Spleen (tissue), 11 donors: ENCODE data around the gene SMTN. TPM values are rescaled to one million over a fixed set of nuclear protein-coding genes. Genes with fewer than 3 reads are reported as not detected.

Experiments used
- DNase-seq: peaks from one replicate; pipeline ENCODE4 v3.0.0-alpha.2; 2020
- H3K27ac ChIP-seq, 8 donors: fragments of 200-600 bp; sonication (generic) in 7 of 8; 1 replicate in 4 of 8; 2 replicates in 4 of 8; pipeline versions ENCODE4 v1.5.0 to v1.8.0; 2016 to 2021; ENCODE audit warnings: inconsistent platforms in 4 of 8, mild to moderate bottlenecking in 4 of 8, moderate library complexity in 1 of 8
- H3K27me3 ChIP-seq, 7 donors: fragments of 200-600 bp; sonication (generic) in 6 of 7; replicated peaks in 1 of 7; 1 replicate in 4 of 7; 2 replicates in 3 of 7; pipeline versions ENCODE4 v1.5.0 to v1.8.0; 2016 to 2021; ENCODE audit warnings: inconsistent platforms in 3 of 7, mild to moderate bottlenecking in 1 of 7
- H3K36me3 ChIP-seq, 6 donors: fragments of 200-600 bp; sonication (generic) in 5 of 6; 1 replicate in 4 of 6; 2 replicates in 2 of 6; pipeline versions ENCODE4 v1.5.0 to v1.8.0; 2016 to 2021; ENCODE audit warnings: inconsistent platforms in 2 of 6
- H3K4me1 ChIP-seq, 6 donors: fragments of 200-600 bp; sonication (generic) in 5 of 6; 1 replicate in 3 of 6; 2 replicates in 3 of 6; pipeline versions ENCODE4 v1.5.0 to v1.8.0; 2016 to 2021; ENCODE audit warnings: inconsistent platforms in 3 of 6
- H3K4me3 ChIP-seq, 8 donors: fragments of 200-600 bp; sonication (generic) in 7 of 8; 1 replicate in 4 of 8; 2 replicates in 4 of 8; pipeline versions ENCODE4 v1.5.0 to v1.8.0; 2016 to 2021; ENCODE audit warnings: inconsistent platforms in 4 of 8, mild to moderate bottlenecking in 4 of 8, moderate library complexity in 2 of 8
- H3K9me3 ChIP-seq, 8 donors: fragments of 200-600 bp; sonication (generic) in 7 of 8; 1 replicate in 4 of 8; 2 replicates in 4 of 8; pipeline versions ENCODE4 v1.5.0 to v1.8.0; 2016 to 2021; ENCODE audit warnings: inconsistent platforms in 4 of 8
- POLR2A ChIP-seq, 3 donors: fragments of 450-650 bp; IDR thresholded peaks; one replicate each; pipeline ENCODE4 v1.5.1; 2017; ENCODE audit warnings: antibody characterized with exemption in 3 of 3, mild to moderate bottlenecking in 1 of 3
- POLR2AphosphoS5 ChIP-seq, 3 donors: sonication (generic); formaldehyde crosslinking; IDR thresholded peaks; one replicate each; pipeline ENCODE4 v1.5.1; 2017; ENCODE audit warnings: antibody characterized with exemption in 3 of 3
- WGBS, 5 donors: extraction: QIAGEN DNeasy Blood & Tissue Kit in 3 of 5; methylation state at CpG; one replicate each; pipeline versions ENCODE4 v1.1.5 to v1.1.7; 2013 to 2018; 5-methylcytosine and 5-hydroxymethylcytosine counted together
- intact Hi-C: fragments of 100-400 bp; cut with DNase I; formaldehyde crosslinking; loops from one replicate; pipeline ENCODE4 v1.15.0; 2023; ENCODE audit warnings: low total_unique reads
- polyA plus RNA-seq, 3 donors: library from polyadenylated mRNA; stranded (reverse); fragments of 200-250 nt; gene quantifications; one replicate each; pipeline ENCODE4 v1.2.1, GENCODE V29; 2013
- total RNA-seq, 7 donors: library from RNA; depleted of rRNA in 3 of 7; stranded (reverse); fragments of >200 nt in 3 of 7; fragmentation: NEBNext Ultra II Directional in 4 of 7; extraction: Animal tissue kit (Norgen Biotek cat#: 25700) in 4 of 7; gene quantifications; one replicate each; pipeline versions ENCODE4 v1.1.0 to v1.2.1, GENCODE V29; 2016 to 2021
- TF ChIP-seq, protein P1 (sequence below), 11 experiments: fragments of 200-600 bp in 7 of 11; fragments of 450-650 bp in 4 of 11; sonication (generic) in 4 of 11; IDR thresholded peaks in 8 of 11; conservative IDR thresholded peaks in 3 of 11; 1 replicate in 7 of 11; 2 replicates in 4 of 11; pipeline versions ENCODE4 v1.4.0 to v1.8.0; 2016 to 2021; ENCODE audit warnings: antibody characterized with exemption in 11 of 11, inconsistent platforms in 4 of 11, mild to moderate bottlenecking in 1 of 11
- donor health status: healthy with polysubstance abuse.
- donor health status: DM: no; HTN: no; CAD: no; lungs with moderate emphysema.
- donor health status: DM: no; HTN: no; CAD: no.
- donor health status: Bipolar disorder and iron deficiency.
- donor health status: healthy.
- donor health status: DM: no; HTN: no; CAD: no.
- donor health status: DM: yes; HTN: yes; CAD: no.

Gene SMTN
- total and polyA plus RNA-seq, 10 donors = 21.2 to 230 (median 158) TPM

DNA sequence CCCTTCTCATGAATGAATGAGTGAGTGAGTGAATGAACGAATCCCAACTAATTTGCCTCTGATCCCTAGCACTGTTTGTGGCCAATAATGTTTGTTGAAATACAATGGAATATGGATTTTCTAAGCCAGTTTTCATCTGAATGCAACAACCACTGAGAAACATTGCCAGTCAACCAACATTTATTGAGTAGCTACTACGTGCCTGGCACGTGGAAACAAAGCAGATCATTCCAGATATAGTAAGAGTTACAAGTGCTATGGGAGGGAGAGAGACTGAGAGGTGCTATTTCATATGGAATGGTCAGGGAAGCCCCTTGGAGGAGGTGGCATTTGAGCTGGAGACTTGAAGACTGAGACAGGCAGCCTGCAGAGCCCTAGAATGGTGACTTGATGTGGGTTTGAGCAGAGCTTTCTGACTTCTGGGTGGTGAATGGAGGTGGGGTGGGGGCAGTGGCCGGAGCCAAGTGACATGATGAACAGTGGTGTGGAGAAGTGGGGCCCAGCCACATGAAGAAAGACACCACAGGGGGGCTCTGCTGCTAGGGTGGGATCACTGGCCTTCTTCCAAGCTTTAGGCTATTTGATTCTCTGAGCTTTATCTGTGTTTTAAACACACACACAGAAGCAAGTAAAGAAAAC is 35.1 kb upstream of the SMTN start:
- peak overlapping the region; percentile 27 to 84 (median 70) for H3K27ac ChIP-seq
- 54 to 79% (median 66%) methylated on average over 4 of the region's 4 CpGs for WGBS, 5 donors
- intact Hi-C loops = no loop called here

DNA sequence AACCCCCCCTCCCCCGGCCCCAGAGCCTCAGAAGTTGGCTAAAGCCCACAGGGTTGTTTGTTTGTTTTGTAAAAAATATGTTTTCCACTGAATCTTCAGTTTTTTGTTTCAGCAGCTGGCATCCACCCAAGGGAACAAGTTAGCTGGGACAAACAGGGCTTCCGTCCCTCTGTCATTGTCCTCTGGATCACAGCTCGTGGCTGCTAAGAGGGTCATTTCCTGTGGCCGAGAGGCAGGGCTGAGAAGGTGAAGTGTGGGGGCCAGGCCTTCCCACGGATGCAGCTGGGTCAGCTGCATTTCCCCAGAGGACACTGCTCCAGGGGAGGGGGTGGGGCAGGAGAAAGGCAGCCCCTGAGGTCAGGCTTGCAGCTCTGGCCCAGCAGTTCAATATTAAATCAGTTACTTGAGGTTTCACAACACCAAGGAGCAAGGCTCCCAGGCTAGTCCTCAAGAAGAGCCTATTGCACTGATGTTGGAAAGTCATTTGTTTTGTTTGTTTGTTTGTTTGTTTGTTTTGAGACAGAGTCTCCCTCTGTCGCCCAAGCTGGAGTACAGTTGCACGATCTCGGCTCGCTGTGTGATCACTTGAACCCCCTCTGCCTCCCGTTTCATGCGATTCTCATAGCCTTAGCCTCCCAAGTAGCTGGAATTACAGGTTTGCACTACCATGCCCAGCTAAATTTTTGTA is 34.4 kb upstream of the SMTN start:
- Histone ChIP-seq H3K4me3 (no peak overlapping the region), H3K9me3 (no peaks in the 10 kb centered on the region), H3K27me3 (no peaks in the 10 kb centered on the region), H3K4me1 (peaks cover 9 to 66% (median 32%) of the 10 kb centered on the region in 6 donors), H3K27ac (peak overlapping the region; percentile 27 to 84 (median 70)), H3K36me3 (no peaks in the 10 kb centered on the region)
- 55 to 60% (median 58%) methylated on average over 10 to 11 of the region's 11 CpGs for WGBS, 5 donors
- intact Hi-C loops = no loop called here
- peak; percentile 85 to 95 (median 95) for TF ChIP-seq POLR2AphosphoS5 (IDR thresholded peaks at IDR 0.05)
- TF ChIP-seq, protein P1, sequence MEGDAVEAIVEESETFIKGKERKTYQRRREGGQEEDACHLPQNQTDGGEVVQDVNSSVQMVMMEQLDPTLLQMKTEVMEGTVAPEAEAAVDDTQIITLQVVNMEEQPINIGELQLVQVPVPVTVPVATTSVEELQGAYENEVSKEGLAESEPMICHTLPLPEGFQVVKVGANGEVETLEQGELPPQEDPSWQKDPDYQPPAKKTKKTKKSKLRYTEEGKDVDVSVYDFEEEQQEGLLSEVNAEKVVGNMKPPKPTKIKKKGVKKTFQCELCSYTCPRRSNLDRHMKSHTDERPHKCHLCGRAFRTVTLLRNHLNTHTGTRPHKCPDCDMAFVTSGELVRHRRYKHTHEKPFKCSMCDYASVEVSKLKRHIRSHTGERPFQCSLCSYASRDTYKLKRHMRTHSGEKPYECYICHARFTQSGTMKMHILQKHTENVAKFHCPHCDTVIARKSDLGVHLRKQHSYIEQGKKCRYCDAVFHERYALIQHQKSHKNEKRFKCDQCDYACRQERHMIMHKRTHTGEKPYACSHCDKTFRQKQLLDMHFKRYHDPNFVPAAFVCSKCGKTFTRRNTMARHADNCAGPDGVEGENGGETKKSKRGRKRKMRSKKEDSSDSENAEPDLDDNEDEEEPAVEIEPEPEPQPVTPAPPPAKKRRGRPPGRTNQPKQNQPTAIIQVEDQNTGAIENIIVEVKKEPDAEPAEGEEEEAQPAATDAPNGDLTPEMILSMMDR (IDR thresholded peaks at IDR 0.05 in 8 of 11, conservative IDR thresholded peaks at IDR 0.05 in 3 of 11) = no peak
- DNase-seq = peak; percentile 86

More for the DNA sequence above, 35.1 kb upstream of the SMTN start:
- Histone ChIP-seq H3K4me3 (no peak overlapping the region), H3K9me3 (peaks cover 0 to 3% (median 0%) of the 10 kb centered on the region in 8 donors), H3K4me1 (peaks cover 9 to 60% (median 32%) of the 10 kb centered on the region in 6 donors), H3K36me3 (no peaks in the 10 kb centered on the region), H3K27me3 (no peaks in the 10 kb centered on the region)
- no peak for TF ChIP-seq POLR2A (IDR thresholded peaks at IDR 0.05)
- TF ChIP-seq, protein P1 (IDR thresholded peaks at IDR 0.05 in 8 of 11, conservative IDR thresholded peaks at IDR 0.05 in 3 of 11) = no peak
- no peak for TF ChIP-seq POLR2AphosphoS5 (IDR thresholded peaks at IDR 0.05)
- no peak for DNase-seq

DNA sequence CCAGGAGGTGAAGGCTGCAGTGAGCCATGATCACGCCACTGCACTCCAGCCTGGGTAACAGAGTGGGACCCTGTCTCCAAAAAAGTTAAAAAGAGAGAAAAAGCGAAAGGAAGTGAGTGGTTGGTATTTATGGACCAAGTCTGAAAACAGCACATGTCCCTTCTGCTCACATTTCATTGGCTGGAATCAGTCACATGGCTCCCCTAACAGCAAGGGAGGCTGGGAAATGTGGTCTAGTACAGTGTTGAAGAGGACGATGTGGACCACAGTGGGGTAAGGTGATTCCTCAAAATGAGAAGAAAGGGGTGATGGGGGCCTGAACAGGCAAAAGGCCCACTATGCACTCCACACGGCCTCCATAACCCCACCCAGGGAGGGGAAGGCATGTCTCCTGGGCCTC is 32.5 kb upstream of the SMTN start:
- intact Hi-C loops = no loop called here
- H3K27ac ChIP-seq = peak overlapping the region in 6 of 8 donors; percentile 16 to 77 (median 58)
- no peaks in the 10 kb centered on the region for H3K36me3 ChIP-seq
- DNase-seq = no peak
- H3K9me3 ChIP-seq = no peaks in the 10 kb centered on the region
- peaks cover 9 to 71% (median 32%) of the 10 kb centered on the region in 6 donors for H3K4me1 ChIP-seq
- 81 to 100% (median 92%) methylated on average over 4 of the region's 4 CpGs for WGBS, 5 donors
- no peaks in the 10 kb centered on the region for H3K27me3 ChIP-seq
- H3K4me3 ChIP-seq = no peak overlapping the region
- TF ChIP-seq POLR2AphosphoS5 (IDR thresholded peaks at IDR 0.05) (no peak), POLR2A (IDR thresholded peaks at IDR 0.05) (no peak)
- TF ChIP-seq, protein P1 (IDR thresholded peaks at IDR 0.05 in 8 of 11, conservative IDR thresholded peaks at IDR 0.05 in 3 of 11) = no peak

DNA sequence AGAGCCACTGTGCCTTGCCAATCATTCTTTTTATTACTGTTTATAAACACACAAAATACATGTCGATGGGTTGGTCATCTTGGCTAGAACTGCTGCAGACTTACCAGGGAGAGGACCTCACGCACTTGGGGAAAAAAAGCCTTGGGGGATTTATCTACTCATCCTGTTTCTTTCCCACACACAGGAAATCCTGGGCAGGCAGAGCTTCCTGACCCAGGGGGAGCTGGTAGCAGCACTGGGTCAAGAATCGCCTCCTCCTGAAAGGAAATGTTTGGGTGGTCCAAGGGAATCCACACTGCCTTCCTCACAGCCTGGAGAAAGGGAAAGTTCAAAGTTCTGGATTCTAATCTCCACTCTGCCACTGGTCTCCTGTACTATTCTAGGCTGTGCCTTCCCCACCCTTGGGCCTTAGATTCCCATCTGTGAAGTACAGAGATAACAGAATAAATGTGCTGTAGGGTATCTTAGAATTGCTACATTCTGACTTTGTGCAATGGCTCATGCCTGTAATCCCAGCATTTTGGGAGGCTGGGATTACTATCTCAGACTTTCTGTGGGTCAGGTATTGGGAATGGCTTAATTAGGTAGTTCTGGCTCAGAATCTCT is 31.2 kb upstream of the SMTN start:
- H3K27ac ChIP-seq = peak overlapping the region in 7 of 8 donors; percentile 38 to 77 (median 50)

More for the DNA sequence above, 31.2 kb upstream of the SMTN start:
- intact Hi-C loops = no loop called here
- no peak for DNase-seq
- Histone ChIP-seq H3K4me3 (no peak overlapping the region), H3K4me1 (peaks cover 9 to 65% (median 32%) of the 10 kb centered on the region in 6 donors), H3K36me3 (no peaks in the 10 kb centered on the region), H3K27me3 (no peaks in the 10 kb centered on the region), H3K9me3 (no peaks in the 10 kb centered on the region)
- TF ChIP-seq POLR2A (IDR thresholded peaks at IDR 0.05) (no peak), POLR2AphosphoS5 (IDR thresholded peaks at IDR 0.05) (peak in 1 of 3 donors; percentile 43)
- TF ChIP-seq, protein P1 (IDR thresholded peaks at IDR 0.05 in 8 of 11, conservative IDR thresholded peaks at IDR 0.05 in 3 of 11) = no peak
- 34 to 54% (median 48%) methylated on average over 3 of the region's 3 CpGs for WGBS, 5 donors
